GM12864 (cell line): ENCODE data around the gene HSPA1B.
"Not testable (repeated sequence)": the region's sequence is repeated elsewhere in the genome, so short reads cannot be mapped to it uniquely, and the experiment has no call there.

Experiments used
- DNase-seq: peaks from one replicate; pipeline ENCODE4 v3.0.0-alpha.2; 2011; ENCODE audit warnings: low read depth
- H3K4me3 ChIP-seq: 2 replicates; pipeline ENCODE4 v1.5.1; 2011; ENCODE audit warnings: mild to moderate bottlenecking, low read depth, low read length, control low read depth
- CTCF ChIP-seq: IDR thresholded peaks from 2 replicates; pipeline ENCODE4 v1.5.1; 2011; ENCODE audit warnings: low read depth, mild to moderate bottlenecking, moderate library complexity, low read length, control low read depth, inconsistent platforms; ENCODE audit errors: missing control alignments

Gene HSPA1B

GRCh38 chr6:31819871-31820299, 7.7 kb upstream of the HSPA1B start:
- no peak for TF ChIP-seq CTCF
- DNase-seq, result no peak
- no peak overlapping the region for H3K4me3 ChIP-seq

GRCh38 chr6:31820399-31820798, 7.1 kb upstream of the HSPA1B start:
- not testable (repeated sequence) for H3K4me3 ChIP-seq

GRCh38 chr6:31821301-31822035, 6.1 kb upstream of the HSPA1B start:
- no peak for DNase-seq
- TF ChIP-seq CTCF, result no peak
- peak overlapping the region; percentile 56 for H3K4me3 ChIP-seq

More at GRCh38 chr6:31820399-31820798, 7.1 kb upstream of the HSPA1B start:
- DNase-seq, result not testable (repeated sequence)

GRCh38 chr6:31822036-31822821, 5.3 kb upstream of the HSPA1B start:
- no peak for DNase-seq
- H3K4me3 ChIP-seq, result peak overlapping the region; percentile 67
- no peak for TF ChIP-seq CTCF

GRCh38 chr6:31823592-31824196, 3.8 kb upstream of the HSPA1B start:
- not testable (repeated sequence) for H3K4me3 ChIP-seq, DNase-seq

- DNase-seq, result no peak
- TF ChIP-seq CTCF, result no peak
- no peak overlapping the region for H3K4me3 ChIP-seq
Measured at GRCh38 chr6:31825553-31825952, 2.0 kb upstream of the HSPA1B start.

GRCh38 chr6:31826793-31827285, 699 bp upstream of the HSPA1B start:
- peak overlapping the region; percentile 77 for H3K4me3 ChIP-seq
- DNase-seq, result no peak
- no peak for TF ChIP-seq CTCF
